WI38 (cell line): ENCODE results near the gene YPEL3.

Experiments
- H3K4me3 ChIP-seq: 2 replicates; pipeline ENCODE4 v1.5.1; 2011; ENCODE audit warnings: low read depth, mild to moderate bottlenecking, control low read depth, low read length
- TF ChIP-seq, protein P1 (sequence below): IDR thresholded peaks from 2 replicates; pipeline ENCODE4 v1.5.1; 2012; ENCODE audit warnings: low read depth, mild to moderate bottlenecking, control low read depth, low read length

YPEL3 gene

GRCh38 chr16:30060836-30061554 lies 35.0 kb downstream of the YPEL3 start:
- H3K4me3 ChIP-seq: no peak overlapping the region
- TF ChIP-seq, protein P1, sequence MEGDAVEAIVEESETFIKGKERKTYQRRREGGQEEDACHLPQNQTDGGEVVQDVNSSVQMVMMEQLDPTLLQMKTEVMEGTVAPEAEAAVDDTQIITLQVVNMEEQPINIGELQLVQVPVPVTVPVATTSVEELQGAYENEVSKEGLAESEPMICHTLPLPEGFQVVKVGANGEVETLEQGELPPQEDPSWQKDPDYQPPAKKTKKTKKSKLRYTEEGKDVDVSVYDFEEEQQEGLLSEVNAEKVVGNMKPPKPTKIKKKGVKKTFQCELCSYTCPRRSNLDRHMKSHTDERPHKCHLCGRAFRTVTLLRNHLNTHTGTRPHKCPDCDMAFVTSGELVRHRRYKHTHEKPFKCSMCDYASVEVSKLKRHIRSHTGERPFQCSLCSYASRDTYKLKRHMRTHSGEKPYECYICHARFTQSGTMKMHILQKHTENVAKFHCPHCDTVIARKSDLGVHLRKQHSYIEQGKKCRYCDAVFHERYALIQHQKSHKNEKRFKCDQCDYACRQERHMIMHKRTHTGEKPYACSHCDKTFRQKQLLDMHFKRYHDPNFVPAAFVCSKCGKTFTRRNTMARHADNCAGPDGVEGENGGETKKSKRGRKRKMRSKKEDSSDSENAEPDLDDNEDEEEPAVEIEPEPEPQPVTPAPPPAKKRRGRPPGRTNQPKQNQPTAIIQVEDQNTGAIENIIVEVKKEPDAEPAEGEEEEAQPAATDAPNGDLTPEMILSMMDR: no peak

- no peak overlapping the region for H3K4me3 ChIP-seq
- TF ChIP-seq, protein P1: no peak
Measured at GRCh38 chr16:30060346-30060745, 35.7 kb downstream of the YPEL3 start.

DNA sequence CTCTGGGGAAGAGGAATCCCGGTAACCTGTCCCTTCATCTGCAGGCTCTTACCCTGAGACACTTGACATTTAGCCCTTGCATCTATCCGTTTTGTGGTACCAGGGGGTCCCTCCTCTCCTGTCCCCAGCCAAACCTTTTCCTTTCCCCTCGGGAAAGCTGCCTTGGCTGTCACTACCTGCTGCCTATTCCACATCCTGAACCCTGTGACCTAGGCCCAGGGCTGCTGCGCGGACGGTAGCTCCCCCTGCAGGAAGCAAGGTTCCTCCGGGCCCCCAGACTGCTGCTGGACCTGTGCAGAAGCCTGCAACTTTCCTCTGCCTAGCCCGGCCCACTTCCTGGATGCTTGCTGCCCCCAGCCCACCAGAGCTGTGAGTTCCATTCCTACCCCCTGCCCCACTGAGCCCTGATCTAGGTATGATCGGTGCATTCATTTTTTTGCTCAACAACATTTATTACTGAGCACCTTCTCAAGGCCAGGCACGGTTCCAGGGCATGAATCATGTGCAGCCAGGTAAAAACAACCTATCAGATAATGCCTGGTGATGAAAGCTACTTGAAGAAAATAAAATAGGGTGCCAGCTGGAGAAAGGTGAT lies 41.0 kb downstream of the YPEL3 start:
- TF ChIP-seq, protein P1: 0 out of 2 replicates have a peak, but pooled peaks have one; percentile 11
- H3K4me3 ChIP-seq: no peak overlapping the region

DNA sequence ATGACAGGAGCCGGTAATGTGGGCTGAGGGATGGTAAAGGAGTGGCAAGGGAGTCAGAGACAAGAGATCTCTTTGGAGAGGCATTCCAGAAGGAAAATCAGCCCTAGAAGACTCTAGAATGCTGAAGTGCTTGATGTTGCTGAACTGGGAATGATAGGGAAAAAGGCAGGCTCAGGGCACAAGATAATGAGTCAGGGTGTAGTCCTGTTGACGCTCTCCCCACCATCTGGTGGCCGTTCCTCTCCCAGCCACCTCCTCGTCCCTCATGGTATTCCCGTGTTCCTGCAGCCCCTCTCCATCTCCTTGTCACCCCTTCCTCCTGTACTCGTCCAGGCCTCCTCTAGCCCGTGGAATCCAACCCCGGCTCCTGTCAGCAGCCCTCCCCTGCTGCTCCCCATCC lies 41.6 kb downstream of the YPEL3 start:
- H3K4me3 ChIP-seq: peak overlapping the region; percentile 74
- TF ChIP-seq, protein P1: no peak

DNA sequence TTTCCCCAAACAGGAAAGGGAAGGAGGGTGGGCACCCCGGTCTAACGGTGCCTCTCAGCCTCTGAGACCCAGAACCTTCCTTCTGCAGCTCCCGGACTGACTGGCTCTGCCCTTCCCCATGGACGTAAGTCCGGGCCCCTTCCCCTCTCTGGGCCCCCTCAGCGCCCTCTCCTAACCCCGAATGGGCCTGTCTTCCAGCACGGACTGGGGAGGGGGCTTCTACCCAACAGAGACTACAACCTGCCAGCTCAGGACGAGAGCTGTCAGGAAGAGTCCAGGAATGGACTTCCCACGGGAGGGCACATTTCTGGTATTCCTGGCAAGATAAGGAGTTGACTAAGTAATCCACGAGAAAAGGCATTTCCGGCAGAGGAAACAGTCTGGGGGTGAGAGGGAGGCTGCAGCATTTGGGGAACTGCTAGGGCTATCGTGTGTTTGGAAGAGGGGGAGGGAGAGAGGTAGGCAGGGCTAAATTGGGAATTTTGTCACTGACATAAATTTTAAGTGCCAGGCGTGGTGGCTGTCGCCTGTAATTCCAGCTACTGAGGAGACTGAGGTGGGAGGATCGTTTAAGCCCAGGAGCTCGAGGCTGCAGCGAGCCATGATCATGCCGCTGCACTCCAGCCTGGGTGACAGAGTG lies 42.5 kb downstream of the YPEL3 start:
- TF ChIP-seq, protein P1: no peak
- H3K4me3 ChIP-seq: peak overlapping the region; percentile 74

GRCh38 chr16:30052671-30053372 lies 43.2 kb downstream of the YPEL3 start:
- TF ChIP-seq, protein P1: no peak
- H3K4me3 ChIP-seq: peak overlapping the region; percentile 74
